ENCODE data around the gene SLC41A1. TPM values are rescaled to one million over a fixed set of nuclear protein-coding genes. Genes with fewer than 3 reads are reported as not detected.

SLC41A1 gene
- total and polyA plus RNA-seq, 2 donors (not counting 3 experiments of a cell fraction or from before 2014, with no cell fraction given): 21.7 to 22.0 TPM

- Histone ChIP-seq H3K27ac (ENCODE audit: insufficient read depth, low read depth, low read length) (no peak overlapping the region), H3K9me1 (replicated peaks; ENCODE audit: control insufficient read depth, extremely low read depth, insufficient read depth, low read length) (no peaks in the 10 kb centered on the region), H3K9me3 (replicated peaks; ENCODE audit: control insufficient read depth, insufficient read depth, low read length) (no peaks in the 10 kb centered on the region), H3K9ac (replicated peaks; ENCODE audit: extremely low read depth, insufficient read depth, low read length) (no peak overlapping the region), H3K4me3 (replicated peaks in 1 of 3; ENCODE audit: insufficient read depth in 1 of 3, low read depth in 1 of 3, low read length in 3 of 3) (no peak overlapping the region), H3K4me1 (ENCODE audit: control insufficient read depth, extremely low read depth, insufficient read depth, low read length) (no peaks in the 10 kb centered on the region), H2AFZ (ENCODE audit: low read depth, low read length) (no peak overlapping the region), H3K79me2 (ENCODE audit: control insufficient read depth, insufficient read depth, low read length) (no peaks in the 10 kb centered on the region), H3K27me3 (ENCODE audit: control insufficient read depth in 2 of 2, insufficient read depth in 2 of 2, low read length in 2 of 2) (peaks cover 0 to 5% of the 10 kb centered on the region in 2 experiments), H3K36me3 (ENCODE audit: control insufficient read depth in 2 of 2, extremely low read depth in 1 of 2, insufficient read depth in 2 of 2, low read length in 2 of 2) (no peaks in the 10 kb centered on the region), H4K20me1 (replicated peaks; ENCODE audit: control insufficient read depth, extremely low read depth, insufficient read depth, low read length) (no peaks in the 10 kb centered on the region), H3K4me2 (ENCODE audit: insufficient read depth, low read length) (no peak overlapping the region)
- no peak for FAIRE-seq
- dilution Hi-C loops (cut with MboI; ENCODE audit: extremely low pct_ligation_motif_present, low sequenced_read_pairs) (no loop called here), intact Hi-C loops (cut with micrococcal nuclease) (no loop called here)
- BruUV-seq (replicated peaks): no TSS peak
- no peak for DNase-seq (ENCODE audit: low read depth, low spot score)
- TF ChIP-seq EZH2 (IDR thresholded peaks at IDR 0.05; ENCODE audit: borderline replicate concordance, low read depth, low read length, severe bottlenecking) (no peak), CTCF (IDR thresholded peaks at IDR 0.05; ENCODE audit: extremely low read depth in 1 of 2, insufficient read depth in 1 of 2, low read depth in 1 of 2, low read length in 2 of 2) (no peak), POLR2AphosphoS5 (IDR thresholded peaks at IDR 0.05; ENCODE audit: insufficient read depth, low read depth, low read length) (no peak), MAX (IDR thresholded peaks at IDR 0.05; ENCODE audit: insufficient read depth, insufficient read length) (no peak), JUN (IDR thresholded peaks at IDR 0.05; ENCODE audit: borderline replicate concordance, insufficient read depth, insufficient read length, low read depth) (no peak), FOS (IDR thresholded peaks at IDR 0.05; ENCODE audit: borderline replicate concordance, insufficient read depth, low read length) (no peak), GATA2 (IDR thresholded peaks at IDR 0.05; ENCODE audit: insufficient read depth, insufficient read length, low read depth, low read length) (no peak), MYC (IDR thresholded peaks at IDR 0.05; ENCODE audit: low read depth, low read length) (no peak), POLR2A (IDR thresholded peaks at IDR 0.05; ENCODE audit: low read depth, low read length) (no peak)
- POLR2A ChIA-PET: no interaction called here
- CTCF ChIA-PET: no interaction called here
Observed at GRCh38 chr1:205856433-205856832, 43.4 kb upstream of the SLC41A1 start.
